Muscle of leg (tissue), 11 donors: ENCODE results near the gene TPM2. TPM values are rescaled to one million over a fixed set of nuclear protein-coding genes. Genes with fewer than 3 reads are reported as not detected.

Experiments used
- DNase-seq: peaks from one replicate; pipeline ENCODE4 v3.0.0; 2013
- H3K27ac ChIP-seq: one replicate; pipeline ENCODE4 v1.5.1; 2013; ENCODE audit warnings: mild to moderate bottlenecking, low read length, control low read depth
- H3K27me3 ChIP-seq: one replicate; pipeline ENCODE4 v1.6.1; 2013; ENCODE audit warnings: low read length; ENCODE audit not compliant: control insufficient read depth, insufficient read depth
- H3K36me3 ChIP-seq: one replicate; pipeline ENCODE4 v1.6.1; 2013; ENCODE audit warnings: low read length; ENCODE audit not compliant: control insufficient read depth, insufficient read depth
- H3K4me1 ChIP-seq: one replicate; pipeline ENCODE4 v1.6.1; 2013; ENCODE audit warnings: low read length; ENCODE audit not compliant: control insufficient read depth, insufficient read depth
- H3K4me3 ChIP-seq: one replicate; pipeline ENCODE4 v1.5.1; 2013; ENCODE audit warnings: low read length, control low read depth
- H3K9me3 ChIP-seq: replicated peaks from 2 replicates; pipeline ENCODE4 v1.6.1; 2013; ENCODE audit warnings: low read depth, low read length; ENCODE audit not compliant: control insufficient read depth
- WGBS: methylation state at CpG from one replicate; pipeline ENCODE4 v1.1.5; 2013; ENCODE audit warnings: missing lambda C conversion rate; ENCODE audit not compliant: insufficient coverage; 5-methylcytosine and 5-hydroxymethylcytosine counted together
- polyA plus RNA-seq, 8 donors: library from polyadenylated mRNA; unstranded; fragments of 120-200 nt; gene quantifications; one replicate each; pipeline versions ENCODE4 v1.2.1 to v1.2.3, GENCODE V29; 2013; ENCODE audit warnings: inconsistent platforms in 1 of 8, low replicate concordance in 1 of 8; ENCODE audit not compliant: insufficient read length in 8 of 8, insufficient read depth in 1 of 8
- total RNA-seq: library from RNA; stranded (reverse); fragments of 120-200 nt; gene quantifications from one replicate; pipeline ENCODE4 v1.2.4, GENCODE V29; 2013

Gene TPM2
- total and polyA plus RNA-seq, 9 donors, result 4,794 to 8,701 (median 8,066) TPM

- Histone ChIP-seq H3K9me3 (no peaks in the 10 kb centered on the region), H3K27ac (no peak overlapping the region), H3K27me3 (no peaks in the 10 kb centered on the region), H3K4me1 (peaks cover 38% of the 10 kb centered on the region), H3K36me3 (peaks cover 71% of the 10 kb centered on the region), H3K4me3 (no peak overlapping the region)
- 93% methylated on average over 6 of the region's 11 CpGs for WGBS
- DNase-seq, result no peak
Measured at GRCh38 chr9:35725362-35725761, 35.6 kb upstream of the TPM2 start.

GRCh38 chr9:35723908-35724307 lies 34.2 kb upstream of the TPM2 start:
- H3K36me3 ChIP-seq, result peaks cover 81% of the 10 kb centered on the region
- H3K4me1 ChIP-seq, result peaks cover 25% of the 10 kb centered on the region
- DNase-seq, result no peak
- no peaks in the 10 kb centered on the region for H3K27me3 ChIP-seq
- 91% methylated on average over 4 of the region's 8 CpGs for WGBS
- H3K27ac ChIP-seq, result no peak overlapping the region
- H3K4me3 ChIP-seq, result no peak overlapping the region
- H3K9me3 ChIP-seq, result no peaks in the 10 kb centered on the region

GRCh38 chr9:35723426-35723825 lies 33.7 kb upstream of the TPM2 start:
- peaks cover 86% of the 10 kb centered on the region for H3K36me3 ChIP-seq
- no peak overlapping the region for H3K27ac ChIP-seq
- H3K4me3 ChIP-seq, result no peak overlapping the region
- no peaks in the 10 kb centered on the region for H3K9me3 ChIP-seq
- H3K27me3 ChIP-seq, result no peaks in the 10 kb centered on the region
- peaks cover 21% of the 10 kb centered on the region for H3K4me1 ChIP-seq
- WGBS, result no CpG with 5 or more reads among the region's 2 CpGs
- no peak for DNase-seq

- H3K27me3 ChIP-seq, result no peaks in the 10 kb centered on the region
- WGBS, result 92% methylated on average over 2 of the region's 4 CpGs
- peaks cover 92% of the 10 kb centered on the region for H3K36me3 ChIP-seq
- no peak overlapping the region for H3K4me3 ChIP-seq
- H3K4me1 ChIP-seq, result no peaks in the 10 kb centered on the region
- DNase-seq, result no peak
- no peaks in the 10 kb centered on the region for H3K9me3 ChIP-seq
- no peak overlapping the region for H3K27ac ChIP-seq
Measured at GRCh38 chr9:35719546-35719945, 29.8 kb upstream of the TPM2 start.

GRCh38 chr9:35718721-35719511 lies 29.2 kb upstream of the TPM2 start:
- 92% methylated on average over 12 of the region's 15 CpGs for WGBS
- Histone ChIP-seq H3K4me1 (no peaks in the 10 kb centered on the region), H3K36me3 (peaks cover 92% of the 10 kb centered on the region), H3K9me3 (no peaks in the 10 kb centered on the region), H3K4me3 (no peak overlapping the region), H3K27ac (no peak overlapping the region), H3K27me3 (no peaks in the 10 kb centered on the region)
- DNase-seq, result no peak

- 96% methylated on average over 14 of the region's 14 CpGs for WGBS
- Histone ChIP-seq H3K36me3 (peaks cover 91% of the 10 kb centered on the region), H3K4me3 (no peak overlapping the region), H3K9me3 (no peaks in the 10 kb centered on the region), H3K27me3 (no peaks in the 10 kb centered on the region), H3K4me1 (no peaks in the 10 kb centered on the region), H3K27ac (no peak overlapping the region)
- no peak for DNase-seq
Measured at GRCh38 chr9:35717132-35717870, 27.6 kb upstream of the TPM2 start.

- no peak overlapping the region for H3K27ac ChIP-seq
- H3K4me3 ChIP-seq, result no peak overlapping the region
- no peak for DNase-seq
- WGBS, result 92% methylated on average over 4 of the region's 4 CpGs
- no peaks in the 10 kb centered on the region for H3K4me1 ChIP-seq
- H3K36me3 ChIP-seq, result peaks cover 90% of the 10 kb centered on the region
- H3K9me3 ChIP-seq, result no peaks in the 10 kb centered on the region
- H3K27me3 ChIP-seq, result no peaks in the 10 kb centered on the region
Measured at GRCh38 chr9:35716230-35716629, 26.5 kb upstream of the TPM2 start.

- 93% methylated on average over 6 of the region's 13 CpGs for WGBS
- H3K4me3 ChIP-seq, result no peak overlapping the region
- H3K27me3 ChIP-seq, result no peaks in the 10 kb centered on the region
- H3K27ac ChIP-seq, result no peak overlapping the region
- DNase-seq, result no peak
- no peaks in the 10 kb centered on the region for H3K9me3 ChIP-seq
- no peaks in the 10 kb centered on the region for H3K4me1 ChIP-seq
- peaks cover 88% of the 10 kb centered on the region for H3K36me3 ChIP-seq
Measured at GRCh38 chr9:35714579-35715252, 25.0 kb upstream of the TPM2 start.

GRCh38 chr9:35714123-35714522 lies 24.4 kb upstream of the TPM2 start:
- no peaks in the 10 kb centered on the region for H3K9me3 ChIP-seq
- H3K4me3 ChIP-seq, result no peak overlapping the region
- 90% methylated on average over 3 of the region's 6 CpGs for WGBS
- DNase-seq, result no peak
- H3K36me3 ChIP-seq, result peaks cover 85% of the 10 kb centered on the region
- no peaks in the 10 kb centered on the region for H3K27me3 ChIP-seq
- H3K4me1 ChIP-seq, result no peaks in the 10 kb centered on the region
- H3K27ac ChIP-seq, result no peak overlapping the region

- 100% methylated on average over 1 of the region's 3 CpGs for WGBS
- Histone ChIP-seq H3K27me3 (no peaks in the 10 kb centered on the region), H3K4me3 (no peak overlapping the region), H3K36me3 (peaks cover 85% of the 10 kb centered on the region), H3K9me3 (no peaks in the 10 kb centered on the region), H3K27ac (no peak overlapping the region), H3K4me1 (no peaks in the 10 kb centered on the region)
- no peak for DNase-seq
Measured at GRCh38 chr9:35713578-35713977, 23.9 kb upstream of the TPM2 start.
